Tongue (tissue), 3 donors: Measurements from ENCODE around the gene B4GALT3. TPM values are rescaled to one million over a fixed set of nuclear protein-coding genes. Genes with fewer than 3 reads are reported as not detected.

Experiments
- DNase-seq: peaks from one replicate; pipeline ENCODE4 v3.0.0-alpha.2; 2015
- small RNA-seq: library from RNA; depleted of rRNA; stranded (forward); fragments of <200 nt; gene quantifications from one replicate; pipeline ENCODE3, GENCODE V24; 2014; ENCODE audit warnings: low replicate concordance
- total RNA-seq: library from RNA; depleted of rRNA; stranded (reverse); fragments of >200 nt; gene quantifications from one replicate; pipeline ENCODE4 v1.2.3, GENCODE V29; 2014

B4GALT3 gene
- total RNA-seq, 1 donor from 2014 or later, result 9.3 TPM

DNA sequence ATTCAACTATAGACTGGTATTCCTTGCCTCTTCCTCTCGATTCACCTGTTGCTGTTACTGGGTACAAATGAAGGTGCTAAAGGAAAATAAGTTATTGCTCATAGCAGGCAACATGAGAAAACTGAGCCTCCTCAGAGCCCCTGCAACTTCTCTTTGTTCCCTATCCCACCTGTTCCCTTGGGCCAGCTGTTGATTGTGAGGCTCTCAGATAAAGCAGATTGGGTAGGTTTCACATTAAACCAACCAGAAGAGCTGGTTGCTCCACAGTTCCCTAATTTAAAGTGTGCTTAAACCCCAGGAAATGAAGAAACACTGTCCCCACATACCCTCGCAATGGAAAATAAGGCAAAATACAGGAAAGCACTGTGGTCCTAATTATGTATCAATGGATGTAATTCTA is 49.7 kb downstream of the B4GALT3 start:
- no peak for DNase-seq

DNA sequence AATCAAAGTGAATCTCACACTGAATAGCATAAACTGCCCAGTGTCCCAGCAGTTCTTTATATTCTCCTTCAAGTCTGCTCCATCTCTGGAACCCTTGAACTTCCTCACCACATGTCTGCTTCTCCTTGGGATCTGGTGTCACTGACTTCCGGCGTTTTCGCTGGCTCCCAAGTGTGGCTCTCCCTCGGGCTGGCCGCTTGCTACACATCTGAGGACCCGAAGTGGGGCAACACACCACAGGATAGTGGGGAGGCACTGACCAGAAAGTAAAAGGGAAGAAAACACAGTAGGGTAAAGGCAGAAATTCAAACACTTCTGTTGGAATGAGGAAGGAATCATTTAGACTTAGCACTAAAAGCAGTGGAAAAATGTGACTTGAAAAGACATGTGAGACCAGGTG is 54.3 kb downstream of the B4GALT3 start:
- DNase-seq, result no peak

DNA sequence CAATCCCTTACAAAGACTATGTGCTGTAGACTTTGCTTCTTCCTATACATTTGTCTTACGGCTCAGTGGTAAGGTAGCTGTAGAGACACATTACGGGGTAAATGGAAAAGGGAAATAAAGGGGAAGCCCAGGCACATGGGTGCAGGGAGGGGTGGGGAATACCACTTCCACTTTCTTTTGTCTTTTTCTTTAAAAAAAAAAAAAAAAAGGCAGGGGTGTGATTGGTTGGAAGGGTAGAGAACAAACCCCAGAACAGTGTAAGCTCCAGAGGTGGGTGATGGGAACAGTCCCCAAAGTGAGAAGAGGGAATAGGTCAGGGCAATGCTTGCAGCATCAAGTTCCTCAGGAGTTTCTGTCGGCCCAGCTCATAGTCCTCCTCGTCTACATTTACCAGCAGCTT is 55.5 kb downstream of the B4GALT3 start:
- DNase-seq, result no peak

Small RNA genes within 50 kb of the gene (small RNA-seq; reads per million reads assigned to genes)
- gene RF01225, result not detected

Other genes starting within 250 kb of the B4GALT3 start
- gene ITLN2, start 222.7 kb downstream of the B4GALT3 start, total RNA-seq, result not detected
- 30.0 TPM for gene F11R, start 156.4 kb downstream of the B4GALT3 start, total RNA-seq
- gene TSTD1, start 138.5 kb downstream of the B4GALT3 start, total RNA-seq, result 53.9 TPM
- gene USF1, start 131.5 kb downstream of the B4GALT3 start, total RNA-seq, result 50.4 TPM
- 3.0 TPM for gene ARHGAP30, start 107.6 kb downstream of the B4GALT3 start, total RNA-seq
- 18.0 TPM for gene NECTIN4, start 87.9 kb downstream of the B4GALT3 start, total RNA-seq
- 3.3 TPM for gene KLHDC9, start 79.1 kb downstream of the B4GALT3 start, total RNA-seq
- gene PFDN2, start 59.5 kb downstream of the B4GALT3 start, total RNA-seq, result 24.5 TPM
- 19.3 TPM for gene NIT1, start 59.4 kb downstream of the B4GALT3 start, total RNA-seq
- gene DEDD, start 44.8 kb downstream of the B4GALT3 start, total RNA-seq, result 37.6 TPM
- gene UFC1, start 23.5 kb downstream of the B4GALT3 start, total RNA-seq, result 109 TPM
- 16.5 TPM for gene USP21, start 18.0 kb downstream of the B4GALT3 start, total RNA-seq
- 15.2 TPM for gene PPOX, start 11.1 kb downstream of the B4GALT3 start, total RNA-seq
- gene ADAMTS4, start 21.5 kb upstream of the B4GALT3 start, total RNA-seq, result 18.9 TPM
- 174 TPM for gene NDUFS2, start 24.9 kb upstream of the B4GALT3 start, total RNA-seq
- 4.4 TPM for gene FCER1G, start 37.8 kb upstream of the B4GALT3 start, total RNA-seq
- gene APOA2, start 46.1 kb upstream of the B4GALT3 start, total RNA-seq, result not detected
- 11.3 TPM for gene TOMM40L, start 48.6 kb upstream of the B4GALT3 start, total RNA-seq
- not detected for gene NR1I3, start 60.7 kb upstream of the B4GALT3 start, total RNA-seq
- 4.9 TPM for gene PCP4L1, start 81.2 kb upstream of the B4GALT3 start, total RNA-seq
- 67.9 TPM for gene MPZ, start 132.5 kb upstream of the B4GALT3 start, total RNA-seq
- gene SDHC, start 136.9 kb upstream of the B4GALT3 start, total RNA-seq, result 41.9 TPM
- gene CFAP126, start 190.4 kb upstream of the B4GALT3 start, total RNA-seq, result not detected